Esophagus muscularis mucosa (tissue), 4 donors: ENCODE measurements around the gene LRRC72. TPM values are rescaled to one million over a fixed set of nuclear protein-coding genes. Genes with fewer than 3 reads are reported as not detected.

Source experiments
- DNase-seq: peaks from one replicate; pipeline ENCODE4 v3.0.0-alpha.2; 2017; ENCODE audit errors: extremely low spot score
- H3K27ac ChIP-seq, 4 donors: fragments of 200-600 bp; sonication (generic); replicated peaks in 1 of 4; 1 replicate in 3 of 4; 2 replicates in 1 of 4; pipeline ENCODE4 v1.5.1; 2016 to 2019; ENCODE audit warnings: mild to moderate bottlenecking in 1 of 4
- H3K27me3 ChIP-seq, 4 donors: fragments of 200-600 bp; sonication (generic); one replicate each; pipeline versions ENCODE4 v1.5.1 to v1.6.0; 2016 to 2019
- H3K36me3 ChIP-seq, 4 donors: fragments of 200-600 bp; sonication (generic); one replicate each; pipeline ENCODE4 v1.5.1; 2016 to 2019
- H3K4me1 ChIP-seq, 4 donors: fragments of 200-600 bp; sonication (generic); one replicate each; pipeline ENCODE4 v1.5.1; 2016 to 2019
- H3K4me3 ChIP-seq, 4 donors: fragments of 200-600 bp; sonication (generic); 1 replicate in 2 of 4; 2 replicates in 2 of 4; pipeline ENCODE4 v1.5.1; 2016 to 2019; ENCODE audit warnings: mild to moderate bottlenecking in 4 of 4, moderate library complexity in 1 of 4
- H3K9me3 ChIP-seq, 4 donors: fragments of 200-600 bp; sonication (generic); 1 replicate in 3 of 4; 2 replicates in 1 of 4; pipeline ENCODE4 v1.5.1; 2016 to 2019
- CTCF ChIP-seq, 3 experiments: fragments of 200-600 bp in 2 of 3; fragments of 450-650 bp in 1 of 3; sonication (generic) in 2 of 3; IDR thresholded peaks; one replicate each; pipeline ENCODE4 v1.5.1; 2017 to 2019; ENCODE audit warnings: antibody characterized with exemption in 3 of 3, mild to moderate bottlenecking in 2 of 3, moderate library complexity in 1 of 3
- EP300 ChIP-seq: sonication (generic); formaldehyde crosslinking; IDR thresholded peaks from one replicate; pipeline ENCODE4 v1.6.1; 2017; ENCODE audit warnings: antibody characterized with exemption
- POLR2A ChIP-seq: fragments of 450-650 bp; IDR thresholded peaks from one replicate; pipeline ENCODE4 v1.6.1; 2017; ENCODE audit warnings: antibody characterized with exemption, moderate library complexity, mild to moderate bottlenecking, low read depth
- POLR2AphosphoS5 ChIP-seq, 2 donors: sonication (generic); formaldehyde crosslinking; IDR thresholded peaks; one replicate each; pipeline ENCODE4 v1.6.1; 2017; ENCODE audit warnings: antibody characterized with exemption in 2 of 2
- WGBS: methylation state at CpG from one replicate; pipeline ENCODE4 v1.1.5; 2018; 5-methylcytosine and 5-hydroxymethylcytosine counted together
- intact Hi-C: fragments of 100-400 bp; cut with DNase I; formaldehyde crosslinking; loops from one replicate; pipeline ENCODE4 v1.15.1; 2023
- total RNA-seq, 4 donors: library from RNA; depleted of rRNA; stranded (reverse); fragments of >200 nt; gene quantifications; one replicate each; pipeline versions ENCODE4 v1.1.0 to v1.2.1, GENCODE V29; 2016

LRRC72 gene
- total RNA-seq, 4 donors from 2014 or later: not detected

DNA sequence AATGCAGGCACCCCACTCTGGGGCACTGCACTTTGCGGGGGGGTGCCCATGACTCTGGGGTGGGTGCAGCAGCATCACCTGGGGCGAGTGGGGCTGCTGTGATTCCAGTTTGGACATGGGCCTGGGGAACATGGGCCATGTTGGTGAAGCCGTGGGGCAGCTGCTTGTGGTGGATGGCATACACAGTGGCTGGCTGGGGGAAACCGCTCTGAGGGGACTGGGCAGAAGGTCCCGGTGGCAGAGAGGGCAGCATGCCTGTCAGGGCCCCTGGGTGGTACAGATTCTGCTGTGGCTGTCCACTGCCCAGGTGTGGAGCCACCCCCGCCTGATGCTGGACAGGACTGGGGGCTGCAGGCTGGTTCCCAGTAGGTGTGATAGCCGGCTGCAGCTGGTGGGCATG, 57.2 kb downstream of the LRRC72 start:
- no peak for DNase-seq
- TF ChIP-seq EP300: no peak
- TF ChIP-seq POLR2AphosphoS5 (IDR thresholded peaks at IDR 0.05): no peak
- TF ChIP-seq CTCF (IDR thresholded peaks at IDR 0.05): no peak
- TF ChIP-seq POLR2A: no peak
- Histone ChIP-seq H3K36me3 (no peaks in the 10 kb centered on the region), H3K4me3 (no peak overlapping the region), H3K27ac (no peak overlapping the region), H3K9me3 (no peaks in the 10 kb centered on the region), H3K27me3 (no peaks in the 10 kb centered on the region), H3K4me1 (no peaks in the 10 kb centered on the region)
- intact Hi-C loops: no loop called here
- 95% methylated on average over 6 of the region's 7 CpGs for WGBS

GRCh38 chr7:16585540-16585939, 58.9 kb downstream of the LRRC72 start:
- Histone ChIP-seq H3K4me3 (no peak overlapping the region), H3K27ac (no peak overlapping the region), H3K9me3 (no peaks in the 10 kb centered on the region), H3K27me3 (no peaks in the 10 kb centered on the region), H3K4me1 (no peaks in the 10 kb centered on the region), H3K36me3 (no peaks in the 10 kb centered on the region)
- no peak for DNase-seq
- intact Hi-C loops: no loop called here
- TF ChIP-seq POLR2A: no peak
- TF ChIP-seq EP300: no peak
- no peak for TF ChIP-seq POLR2AphosphoS5 (IDR thresholded peaks at IDR 0.05)
- no peak for TF ChIP-seq CTCF (IDR thresholded peaks at IDR 0.05)
- 95% methylated on average over 12 of the region's 17 CpGs for WGBS

GRCh38 chr7:16586081-16586874, 59.7 kb downstream of the LRRC72 start:
- H3K9me3 ChIP-seq: no peaks in the 10 kb centered on the region
- no peaks in the 10 kb centered on the region for H3K4me1 ChIP-seq
- intact Hi-C loops: no loop called here
- H3K36me3 ChIP-seq: no peaks in the 10 kb centered on the region
- H3K27me3 ChIP-seq: no peaks in the 10 kb centered on the region
- no peak for DNase-seq
- H3K27ac ChIP-seq: no peak overlapping the region
- 80% methylated on average over 27 of the region's 42 CpGs for WGBS
- TF ChIP-seq POLR2A (no peak), EP300 (no peak), CTCF (IDR thresholded peaks at IDR 0.05) (no peak), POLR2AphosphoS5 (IDR thresholded peaks at IDR 0.05) (no peak)
- H3K4me3 ChIP-seq: peak overlapping the region in 3 of 4 donors; percentile 25 to 33 (median 32)

- Histone ChIP-seq H3K27ac (no peak overlapping the region), H3K9me3 (no peaks in the 10 kb centered on the region), H3K27me3 (no peaks in the 10 kb centered on the region), H3K36me3 (no peaks in the 10 kb centered on the region), H3K4me3 (no peak overlapping the region), H3K4me1 (no peaks in the 10 kb centered on the region)
- no peak for TF ChIP-seq EP300
- no peak for TF ChIP-seq POLR2A
- no peak for TF ChIP-seq CTCF (IDR thresholded peaks at IDR 0.05)
- TF ChIP-seq POLR2AphosphoS5 (IDR thresholded peaks at IDR 0.05): no peak
- 92% methylated on average over 3 of the region's 3 CpGs for WGBS
- intact Hi-C loops: no loop called here
- no peak for DNase-seq
These were observed 60.5 kb downstream of the LRRC72 start for GRCh38 chr7:16587129-16587528.

DNA sequence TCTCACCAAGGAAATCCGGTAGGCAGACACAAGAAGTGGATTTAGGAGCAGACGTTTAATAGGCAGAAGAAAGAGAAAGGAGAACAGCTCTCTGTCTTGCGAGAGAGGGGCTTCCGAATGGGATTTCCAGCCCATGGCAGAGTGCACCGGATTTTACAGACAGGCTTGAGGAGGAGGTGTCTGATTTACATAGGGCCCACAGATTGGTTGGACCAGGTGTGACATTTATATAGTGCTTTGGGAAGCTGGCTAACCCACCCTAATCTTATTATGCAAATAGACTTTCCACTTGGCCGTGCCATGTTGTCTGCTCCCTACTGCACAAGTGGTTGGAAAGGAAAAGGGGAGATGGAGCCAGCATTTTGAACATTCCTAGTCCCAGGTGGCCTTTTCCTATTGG, 61.2 kb downstream of the LRRC72 start:
- H3K4me1 ChIP-seq: no peaks in the 10 kb centered on the region
- no peaks in the 10 kb centered on the region for H3K9me3 ChIP-seq
- no peak overlapping the region for H3K4me3 ChIP-seq
- no peaks in the 10 kb centered on the region for H3K36me3 ChIP-seq
- 68% methylated on average over 6 of the region's 6 CpGs for WGBS
- H3K27me3 ChIP-seq: no peaks in the 10 kb centered on the region
- no peak overlapping the region for H3K27ac ChIP-seq
- DNase-seq: no peak
- no peak for TF ChIP-seq POLR2A
- no peak for TF ChIP-seq POLR2AphosphoS5 (IDR thresholded peaks at IDR 0.05)
- TF ChIP-seq EP300: no peak
- no peak for TF ChIP-seq CTCF (IDR thresholded peaks at IDR 0.05)
- intact Hi-C loops: no loop called here
